ENCODE data around the gene FLT1.

Gene FLT1

GRCh38 chr13:28452755-28453154 lies 42.2 kb downstream of the FLT1 start:
- DNase-seq = no peak

- no peak for DNase-seq
Observed at GRCh38 chr13:28451482-28452217, 43.3 kb downstream of the FLT1 start.

GRCh38 chr13:28449826-28450773 lies 44.8 kb downstream of the FLT1 start:
- no peak for DNase-seq

- DNase-seq = no peak
Observed at GRCh38 chr13:28448651-28449358, 46.1 kb downstream of the FLT1 start.

- DNase-seq = no peak
Observed at GRCh38 chr13:28447989-28448388, 46.9 kb downstream of the FLT1 start.

- DNase-seq = no peak
Observed at GRCh38 chr13:28447206-28447605, 47.7 kb downstream of the FLT1 start.

- DNase-seq = no peak
Observed at GRCh38 chr13:28442839-28443238, 52.1 kb downstream of the FLT1 start.

- no peak for DNase-seq
Observed at GRCh38 chr13:28441529-28441928, 53.4 kb downstream of the FLT1 start.

GRCh38 chr13:28440774-28441504 lies 54.0 kb downstream of the FLT1 start:
- no peak for DNase-seq

- DNase-seq = no peak
Observed at GRCh38 chr13:28438598-28439334, 56.2 kb downstream of the FLT1 start.

- no peak for DNase-seq
Observed at GRCh38 chr13:28438067-28438466, 56.9 kb downstream of the FLT1 start.

GRCh38 chr13:28435917-28436316 lies 59.0 kb downstream of the FLT1 start:
- DNase-seq = no peak

GRCh38 chr13:28434926-28435325 lies 60.0 kb downstream of the FLT1 start:
- no peak for DNase-seq

GRCh38 chr13:28432816-28433560 lies 61.9 kb downstream of the FLT1 start:
- no peak for DNase-seq

GRCh38 chr13:28429685-28430290 lies 65.1 kb downstream of the FLT1 start:
- DNase-seq = no peak

- DNase-seq = no peak
Observed at GRCh38 chr13:28429096-28429495, 65.8 kb downstream of the FLT1 start.

GRCh38 chr13:28426381-28426780 lies 68.5 kb downstream of the FLT1 start:
- DNase-seq = no peak

GRCh38 chr13:28425793-28426192 lies 69.1 kb downstream of the FLT1 start:
- no peak for DNase-seq

- no peak for DNase-seq
Observed at GRCh38 chr13:28424541-28424940, 70.4 kb downstream of the FLT1 start.

- peak; percentile 5 for DNase-seq
Observed at GRCh38 chr13:28423010-28423409, 71.9 kb downstream of the FLT1 start.
